H9 (cell line): Measurements from ENCODE around the gene PTDSS2. TPM values are rescaled to one million over a fixed set of nuclear protein-coding genes. Genes with fewer than 3 reads are reported as not detected.

ENCODE experiments used
- DNase-seq: peaks from one replicate; pipeline ENCODE4 v3.0.0-alpha.2; 2017
- H2AFZ ChIP-seq: one replicate; pipeline ENCODE4 v1.6.1; 2013; ENCODE audit warnings: mild to moderate bottlenecking, low read length, control low read depth, moderate library complexity
- H2AK5ac ChIP-seq: 2 replicates; pipeline ENCODE4 v1.6.1; 2013; ENCODE audit warnings: low read length, control low read depth, mixed read lengths; ENCODE audit not compliant: insufficient read length
- H2BK120ac ChIP-seq: one replicate; pipeline ENCODE4 v1.6.1; 2013; ENCODE audit warnings: low read depth, mild to moderate bottlenecking, low read length, control low read depth, inconsistent platforms; ENCODE audit not compliant: poor library complexity, severe bottlenecking
- H2BK12ac ChIP-seq: 2 replicates; pipeline ENCODE4 v1.6.1; 2013; ENCODE audit warnings: low read length, control low read depth, mixed read lengths, low read depth; ENCODE audit not compliant: insufficient read length
- H2BK15ac ChIP-seq: 2 replicates; pipeline ENCODE4 v1.6.1; 2013; ENCODE audit warnings: low read depth, low read length, control low read depth
- H2BK20ac ChIP-seq: one replicate; pipeline ENCODE4 v1.6.1; 2013; ENCODE audit warnings: low read depth, mild to moderate bottlenecking, low read length, control low read depth, inconsistent platforms; ENCODE audit not compliant: poor library complexity, severe bottlenecking
- H2BK5ac ChIP-seq: 2 replicates; pipeline ENCODE4 v1.6.1; 2013; ENCODE audit warnings: low read length, control low read depth, mixed read lengths; ENCODE audit not compliant: insufficient read length
- H3K14ac ChIP-seq: 2 replicates; pipeline ENCODE4 v1.6.1; 2013; ENCODE audit warnings: low read length, control low read depth; ENCODE audit not compliant: insufficient read depth
- H3K18ac ChIP-seq: 2 replicates; pipeline ENCODE4 v1.6.1; 2013; ENCODE audit warnings: low read depth, mild to moderate bottlenecking, mixed read lengths, low read length, control low read depth; ENCODE audit not compliant: insufficient read length
- H3K23ac ChIP-seq: 2 replicates; pipeline ENCODE4 v1.6.1; 2013; ENCODE audit warnings: low read length, control low read depth, mixed read lengths, low read depth; ENCODE audit not compliant: insufficient read length
- H3K23me2 ChIP-seq: 2 replicates; pipeline ENCODE4 v1.6.1; 2013; ENCODE audit warnings: low read depth, mild to moderate bottlenecking, mixed read lengths, low read length, control low read depth; ENCODE audit not compliant: insufficient read length, poor library complexity, severe bottlenecking
- H3K27ac ChIP-seq: 2 replicates; pipeline ENCODE4 v1.5.1; 2013; ENCODE audit warnings: low read length, control low read depth, mixed read lengths, low read depth; ENCODE audit not compliant: insufficient read length
- H3K27me3 ChIP-seq: 2 replicates; pipeline ENCODE4 v1.6.1; 2013; ENCODE audit warnings: low read length, control low read depth, inconsistent platforms; ENCODE audit not compliant: insufficient read depth
- H3K4ac ChIP-seq: 2 replicates; pipeline ENCODE4 v1.6.1; 2013; ENCODE audit warnings: low read depth, mild to moderate bottlenecking, control low read depth, inconsistent platforms, low read length, moderate library complexity
- H3K4me1 ChIP-seq: 2 replicates; pipeline ENCODE4 v1.6.1; 2013; ENCODE audit warnings: low read length, control low read depth, inconsistent platforms; ENCODE audit not compliant: insufficient read depth
- H3K4me2 ChIP-seq: 2 replicates; pipeline ENCODE4 v1.6.1; 2013; ENCODE audit warnings: low read length, control low read depth, mixed read lengths; ENCODE audit not compliant: insufficient read length, insufficient read depth
- H3K56ac ChIP-seq: 2 replicates; pipeline ENCODE4 v1.6.1; 2013; ENCODE audit warnings: low read depth, mild to moderate bottlenecking, mixed read lengths, low read length, control low read depth; ENCODE audit not compliant: insufficient read length
- H3K79me1 ChIP-seq: 2 replicates; pipeline ENCODE4 v1.6.1; 2013; ENCODE audit warnings: low read depth, mild to moderate bottlenecking, moderate library complexity, low read length, control low read depth, inconsistent platforms; ENCODE audit not compliant: insufficient read depth, poor library complexity, severe bottlenecking
- H3K79me2 ChIP-seq: 2 replicates; pipeline ENCODE4 v1.6.1; 2013; ENCODE audit warnings: low read length, control low read depth, inconsistent platforms; ENCODE audit not compliant: insufficient read depth
- H3K9ac ChIP-seq: 2 replicates; pipeline ENCODE4 v1.6.1; 2013; ENCODE audit warnings: low read length, control low read depth, mixed read lengths; ENCODE audit not compliant: insufficient read length; ENCODE audit errors: extremely low read depth
- H3K9me3 ChIP-seq: one replicate; pipeline ENCODE4 v1.6.1; 2013; ENCODE audit warnings: low read depth, low read length, inconsistent platforms; ENCODE audit not compliant: control insufficient read depth
- H3T11ph ChIP-seq: one replicate; pipeline ENCODE4 v1.6.1; 2013; ENCODE audit warnings: mild to moderate bottlenecking, low read length, control low read depth, inconsistent platforms
- H4K20me1 ChIP-seq: one replicate; pipeline ENCODE4 v1.6.1; 2013; ENCODE audit not compliant: control insufficient read depth, insufficient read length, insufficient read depth
- H4K5ac ChIP-seq: 2 replicates; pipeline ENCODE4 v1.6.1; 2013; ENCODE audit warnings: low read depth, mild to moderate bottlenecking, mixed read lengths, low read length, control low read depth; ENCODE audit not compliant: insufficient read length
- H4K8ac ChIP-seq: replicated peaks from 2 replicates; pipeline ENCODE4 v1.6.1; 2013; ENCODE audit warnings: low read length, control low read depth, mixed read lengths, low read depth; ENCODE audit not compliant: insufficient read length
- H4K91ac ChIP-seq: 2 replicates; pipeline ENCODE4 v1.6.1; 2013; ENCODE audit warnings: low read depth, mild to moderate bottlenecking, moderate library complexity, mixed read lengths, low read length, control low read depth; ENCODE audit not compliant: insufficient read length
- H3K27ac Mint-ChIP-seq, 3 experiments: 2 replicates in 2 of 3; 3 replicates in 1 of 3; pipeline ENCODE4 v1.8.0; 2020 to 2021; ENCODE audit warnings: mixed read lengths in 3 of 3, mild to moderate bottlenecking in 1 of 3, moderate library complexity in 1 of 3
- H3K27me3 Mint-ChIP-seq: 2 replicates; pipeline ENCODE4 v1.8.0; 2021; ENCODE audit warnings: low read depth, mild to moderate bottlenecking, moderate library complexity, mixed read lengths
- H3K36me3 Mint-ChIP-seq, 3 experiments: 2 replicates in 2 of 3; 3 replicates in 1 of 3; pipeline ENCODE4 v1.8.0; 2020 to 2021; ENCODE audit warnings: low read depth in 3 of 3, mixed read lengths in 3 of 3; ENCODE audit not compliant: insufficient read depth in 1 of 3
- H3K4me1 Mint-ChIP-seq, 2 experiments: 2 replicates each; pipeline ENCODE4 v1.8.0; 2020; ENCODE audit warnings: mixed read lengths in 2 of 2
- H3K4me3 Mint-ChIP-seq, 2 experiments: 2 replicates in 1 of 2; 3 replicates in 1 of 2; pipeline ENCODE4 v1.8.0; 2020 to 2021; ENCODE audit warnings: mild to moderate bottlenecking in 2 of 2, mixed read lengths in 2 of 2, moderate library complexity in 1 of 2
- H3K9me3 Mint-ChIP-seq, 2 experiments: 2 replicates in 1 of 2; 3 replicates in 1 of 2; pipeline ENCODE4 v1.8.0; 2020; ENCODE audit warnings: mild to moderate bottlenecking in 2 of 2, mixed read lengths in 2 of 2, moderate library complexity in 1 of 2
- CTCF ChIP-seq: fragments of 200-600 bp; sonication (generic); conservative IDR thresholded peaks from 3 replicates; pipeline ENCODE4 v1.8.0; 2021; ENCODE audit warnings: antibody characterized with exemption, mild to moderate bottlenecking
- WGBS: extraction: QIAGEN DNeasy Blood & Tissue Kit; methylation state at CpG from one replicate; pipeline ENCODE4 v1.1.7; 2013; ENCODE audit warnings: missing lambda C conversion rate, low lambda C conversion rate, mixed read lengths; ENCODE audit not compliant: insufficient read length; ENCODE audit errors: extremely low coverage; 5-methylcytosine and 5-hydroxymethylcytosine counted together
- total RNA-seq: library from RNA; stranded (reverse); gene quantifications from 2 replicates; pipeline ENCODE4 v1.2.1, GENCODE V29; 2021

The PTDSS2 gene
- total RNA-seq, 1 experiment from 2014 or later: 55.3 TPM

DNA sequence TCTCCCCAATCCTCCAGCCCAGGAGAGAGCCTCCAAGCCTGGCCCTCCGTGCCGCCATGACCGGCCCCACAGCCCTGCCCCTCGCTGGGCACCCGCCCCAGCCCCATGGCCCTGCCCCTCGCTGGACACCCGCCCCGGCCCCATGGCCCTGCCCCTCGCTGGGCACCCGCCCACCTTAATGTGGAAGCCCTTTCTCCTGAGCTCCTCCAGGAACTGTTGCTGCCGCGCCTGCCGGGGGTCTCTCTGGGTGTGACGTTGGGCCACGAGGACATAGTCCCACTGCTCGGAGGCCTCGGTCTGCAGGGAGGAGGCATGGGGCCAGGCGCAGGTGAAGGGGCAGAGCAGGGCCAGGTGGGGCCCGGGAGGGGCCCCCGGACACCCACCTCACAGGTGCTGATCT is 16.4 kb upstream of the PTDSS2 start:
- Histone ChIP-seq H3K14ac (no peak overlapping the region), H3K4me2 (no peak overlapping the region), H2BK15ac (no peak overlapping the region), H2BK12ac (no peak overlapping the region), H2AFZ (no peak overlapping the region), H2BK20ac (no peak overlapping the region), H3K18ac (no peak overlapping the region), H2BK120ac (no peak overlapping the region), H3K79me2 (no peaks in the 10 kb centered on the region), H4K20me1 (no peaks in the 10 kb centered on the region), H3K79me1 (no peaks in the 10 kb centered on the region), H3K27ac (no peak overlapping the region), H3K27me3 (no peaks in the 10 kb centered on the region), H4K91ac (no peak overlapping the region), H4K5ac (no peak overlapping the region), H2AK5ac (no peak overlapping the region), H3T11ph (no peak overlapping the region), H3K4me1 (no peaks in the 10 kb centered on the region), H3K9me3 (peaks cover 7% of the 10 kb centered on the region), H3K9ac (no peak overlapping the region), H3K23ac (no peak overlapping the region), H2BK5ac (no peak overlapping the region), H4K8ac (no peak overlapping the region), H3K23me2 (no peaks in the 10 kb centered on the region), H3K4ac (no peak overlapping the region), H3K56ac (no peak overlapping the region)
- H3K4me3 Mint-ChIP-seq: no peak overlapping the region
- WGBS: no CpG with 5 or more reads among the region's 20 CpGs
- peaks cover 0 to 2% of the 10 kb centered on the region in 2 experiments; a peak in 1 of 4 replicates for H3K4me1 Mint-ChIP-seq
- H3K9me3 Mint-ChIP-seq: peaks cover 9 to 12% of the 10 kb centered on the region in 2 experiments
- no peak for TF ChIP-seq CTCF
- peaks cover 3 to 19% (median 6%) of the 10 kb centered on the region in 3 experiments for H3K36me3 Mint-ChIP-seq
- peaks cover 2% of the 10 kb centered on the region for H3K27me3 Mint-ChIP-seq
- H3K27ac Mint-ChIP-seq: no peak overlapping the region
- DNase-seq: no peak
